HepG2 (cell line): ENCODE measurements around the gene USP34. TPM values are rescaled to one million over a fixed set of nuclear protein-coding genes. Genes with fewer than 3 reads are reported as not detected.

ENCODE experiments used
- ATAC-seq: fragments of 200-7000 bp; cut with Tn5 transposase; 3 replicates; pipeline ENCODE4 v1.9.1; 2020; ENCODE audit warnings: mild to moderate bottlenecking, moderate library complexity
- BruUV-seq: library from RNA; stranded (reverse); fragments of 400-500 nt; replicated peaks from 2 replicates; lab custom pipeline; 2021; lab: Mats Ljungman, UMichigan
- CTCF ChIA-PET: fragments of 300-600 bp; formaldehyde crosslinking; extraction: SDS; loops from one replicate; lab custom pipeline; 2021; ENCODE audit warnings: low total read pairs, inconsistent platforms, low intra/inter-chr PET ratio; lab: Yijun Ruan, JAX
- POLR2A ChIA-PET: fragments of 350-600 bp; sonication (Branson Sonifier 250); formaldehyde crosslinking; loops from one replicate; lab custom pipeline; 2020; ENCODE audit warnings: antibody characterized with exemption, inconsistent platforms; lab: Yijun Ruan, JAX
- DNase-seq: peaks from one replicate; pipeline ENCODE4 v3.0.0-alpha.2; 2015; ENCODE audit warnings: low spot score
- FAIRE-seq: peaks from 3 replicates; lab custom pipeline; 2011; peaks lifted over from hg19 to GRCh38; lab: Jason Lieb, UNC
- H2AFZ ChIP-seq: one replicate; pipeline ENCODE4 v1.6.1; 2011; ENCODE audit warnings: low read length, inconsistent platforms
- H3K27ac ChIP-seq: fragments of 300-600 bp; 3 replicates; pipeline ENCODE4 v1.8.0; 2011; ENCODE audit warnings: mixed run types, mild to moderate bottlenecking, mixed read lengths, low read length, inconsistent platforms; ENCODE audit not compliant: insufficient read depth; ENCODE audit errors: extremely low read length
- H3K27me3 ChIP-seq, 2 experiments: fragments of 200-600 bp in 1 of 2; 2 replicates in 1 of 2; 3 replicates in 1 of 2; pipeline versions ENCODE4 v1.6.0 to v1.8.0; 2011; ENCODE audit warnings: low read length in 2 of 2, mild to moderate bottlenecking in 2 of 2, moderate library complexity in 2 of 2, inconsistent platforms in 1 of 2; ENCODE audit not compliant: insufficient read depth in 2 of 2, control insufficient read depth in 1 of 2
- H3K36me3 ChIP-seq, 2 experiments: fragments of 200-600 bp in 1 of 2; replicated peaks in 1 of 2; 2 replicates in 1 of 2; 3 replicates in 1 of 2; pipeline versions ENCODE4 v1.5.1 to v1.8.0; 2011; ENCODE audit warnings: low read length in 2 of 2, inconsistent platforms in 1 of 2; ENCODE audit not compliant: insufficient read depth in 2 of 2, control insufficient read depth in 1 of 2
- H3K4me1 ChIP-seq: 2 replicates; pipeline ENCODE4 v1.5.1; 2012; ENCODE audit warnings: low read length, inconsistent platforms; ENCODE audit not compliant: insufficient read depth
- H3K4me2 ChIP-seq: 2 replicates; pipeline ENCODE4 v1.6.0; 2011; ENCODE audit warnings: low read depth, low read length, inconsistent platforms
- H3K4me3 ChIP-seq, 3 experiments: fragments of 200-600 bp in 1 of 3; sonication (generic), shearing (Covaris generic) in 1 of 3; replicated peaks in 1 of 3; 2 replicates each; pipeline ENCODE4 v1.5.1; 2011 to 2016; ENCODE audit warnings: low read length in 3 of 3, inconsistent platforms in 2 of 3, low read depth in 2 of 3, mild to moderate bottlenecking in 2 of 3, control low read depth in 1 of 3, mixed read lengths in 1 of 3; ENCODE audit not compliant: insufficient read depth in 1 of 3
- H3K79me2 ChIP-seq: one replicate; pipeline ENCODE4 v1.6.1; 2011; ENCODE audit warnings: low read length, inconsistent platforms; ENCODE audit not compliant: insufficient read depth
- H3K9ac ChIP-seq: 2 replicates; pipeline ENCODE4 v1.6.0; 2011; ENCODE audit warnings: mild to moderate bottlenecking, low read depth, low read length, inconsistent platforms; ENCODE audit not compliant: insufficient read depth
- H3K9me3 ChIP-seq: 2 replicates; pipeline ENCODE4 v1.5.1; 2012; ENCODE audit warnings: mild to moderate bottlenecking, low read length
- H4K20me1 ChIP-seq: 2 replicates; pipeline ENCODE4 v1.6.0; 2011; ENCODE audit warnings: inconsistent platforms, mild to moderate bottlenecking, low read length, moderate library complexity; ENCODE audit not compliant: insufficient read depth
- CBX5 ChIP-seq: sonication (generic); formaldehyde crosslinking; IDR thresholded peaks from 2 replicates; pipeline ENCODE4 v1.4.0; 2020; ENCODE audit warnings: missing genetic modification reagents, borderline replicate concordance
- SNAI1 ChIP-seq: sonication (generic); formaldehyde crosslinking; IDR thresholded peaks from 2 replicates; pipeline ENCODE4 v1.5.0; 2020; ENCODE audit warnings: mild to moderate bottlenecking, missing genetic modification reagents, borderline replicate concordance
- SP5 ChIP-seq: IDR thresholded peaks from 2 replicates; pipeline ENCODE4 v1.6.1; 2016; ENCODE audit warnings: low read depth, borderline replicate concordance
- ZNF264 ChIP-seq: sonication (generic); formaldehyde crosslinking; IDR thresholded peaks from 2 replicates; pipeline ENCODE4 v1.4.0; 2020; ENCODE audit warnings: missing genetic modification reagents
- ZNF547 ChIP-seq: sonication (generic); formaldehyde crosslinking; IDR thresholded peaks from 2 replicates; pipeline ENCODE4 v1.5.1; 2020; ENCODE audit warnings: mild to moderate bottlenecking, missing genetic modification reagents
- ZNF878 ChIP-seq: sonication (generic); formaldehyde crosslinking; IDR thresholded peaks from 2 replicates; pipeline ENCODE4 v1.8.1; 2023; ENCODE audit warnings: mild to moderate bottlenecking, missing genetic modification reagents, moderate library complexity
- WGBS: methylation state at CpG from one replicate; pipeline ENCODE4 v1.1.6; 2017; ENCODE audit warnings: low lambda C conversion rate; 5-methylcytosine and 5-hydroxymethylcytosine counted together
- in situ Hi-C: cut with HindIII; loops from 2 replicates; pipeline ENCODE4 v1.10.0; 2017; ENCODE audit warnings: low pct_unique_long_range_greater_than_20kb; ENCODE audit not compliant: extremely low pct_ligation_motif_present
- intact Hi-C: fragments of 100-400 bp; cut with micrococcal nuclease; formaldehyde crosslinking; loops from one replicate; pipeline ENCODE4 v1.10.0; 2022; ENCODE audit not compliant: unreplicated experiment
- polyA plus RNA-seq, 8 experiments: library from polyadenylated mRNA; depleted of rRNA in 3 of 8; stranded (reverse) in 7 of 8; unstranded in 1 of 8; fragments of >200 nt; fragmentation: Illumina TruSeq in 4 of 8; extraction: Trizol in 4 of 8; gene quantifications; 2 replicates each; pipeline versions ENCODE4 v1.2.1 to v1.2.3, GENCODE V29; 2011 to 2016; ENCODE audit warnings: low read depth in 4 of 8, missing spikeins in 1 of 8, mixed read lengths in 1 of 8; ENCODE audit not compliant: insufficient read depth in 1 of 8
- total RNA-seq, 5 experiments: library from RNA; depleted of rRNA; stranded (reverse); fragments of >200 nt; fragmentation: Illumina TruSeq; extraction: Trizol; gene quantifications; 2 replicates each; pipeline ENCODE4 v1.2.3, GENCODE V29; 2016; ENCODE audit warnings: low read depth in 1 of 5
- TF ChIP-seq, protein P1 (sequence below): sonication (generic); formaldehyde crosslinking; IDR thresholded peaks from 2 replicates; pipeline ENCODE4 v1.4.0; 2020; ENCODE audit warnings: missing genetic modification reagents
- TF ChIP-seq, protein P2 (sequence below): sonication (generic); formaldehyde crosslinking; IDR thresholded peaks from 2 replicates; pipeline ENCODE4 v1.5.1; 2020; ENCODE audit warnings: missing genetic modification reagents, mild to moderate bottlenecking, borderline replicate concordance
- TF ChIP-seq, protein P3 (sequence below): sonication (generic); formaldehyde crosslinking; IDR thresholded peaks from 2 replicates; pipeline ENCODE4 v1.5.0; 2020; ENCODE audit warnings: mild to moderate bottlenecking, missing genetic modification reagents, moderate library complexity

USP34 gene
- total and polyA plus RNA-seq, 2 of the 13 experiments (the other 11 are each of a cell fraction or from before 2014, with no cell fraction given) = 99.2 to 100 TPM

DNA sequence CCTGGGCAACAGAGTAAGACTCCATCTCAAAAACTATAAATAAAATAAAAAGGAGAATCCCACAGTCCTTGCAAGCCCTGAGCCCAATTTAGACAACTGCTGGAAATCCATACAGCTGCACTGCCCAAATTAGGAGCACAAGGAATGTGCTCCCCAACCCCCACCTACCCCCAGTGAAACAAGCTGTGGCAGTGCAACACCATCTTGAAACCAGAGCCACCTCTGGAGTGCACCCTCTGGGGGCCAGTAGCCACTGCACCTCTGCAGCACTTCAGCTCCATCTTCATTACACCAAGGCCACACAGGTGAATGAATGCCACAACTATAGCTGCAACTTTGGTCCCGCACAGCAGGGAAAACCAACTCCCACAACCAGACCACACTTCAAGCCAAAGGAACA, 37.3 kb downstream of the USP34 start:
- intact Hi-C loops = no loop called here
- Histone ChIP-seq H3K9me3 (0 out of 2 replicates have a peak, but pooled peaks cover 5% of the 10 kb centered on the region), H3K27me3 (no peaks in the 10 kb centered on the region), H2AFZ (no peak overlapping the region), H3K4me3 (no peak overlapping the region), H3K36me3 (peaks cover 0 to 1% of the 10 kb centered on the region in 2 experiments; a peak in 1 of 5 replicates), H3K4me1 (peaks cover 72% of the 10 kb centered on the region), H4K20me1 (peaks cover 80% of the 10 kb centered on the region), H3K79me2 (peaks cover 90% of the 10 kb centered on the region), H3K27ac (no peak overlapping the region), H3K9ac (no peak overlapping the region), H3K4me2 (no peak overlapping the region)
- POLR2A ChIA-PET = interaction anchor here (0.7 kb wide), 1 partner anchor 103 kb away, joined by 3 read pairs; no protein-coding TSS in a partner anchor
- FAIRE-seq (no peak), DNase-seq (no peak), ATAC-seq (peak; percentile 59)
- CTCF ChIA-PET = no interaction called here
- BruUV-seq = no TSS peak
- 90% methylated on average over 1 of the region's 1 CpG for WGBS
- in situ Hi-C loops = no loop called here
- TF ChIP-seq SP5 = no peak
- TF ChIP-seq SNAI1 (CRISPR knock-in tag) = no peak
- TF ChIP-seq CBX5 (CRISPR knock-in tag) = no peak
- TF ChIP-seq, protein P1, sequence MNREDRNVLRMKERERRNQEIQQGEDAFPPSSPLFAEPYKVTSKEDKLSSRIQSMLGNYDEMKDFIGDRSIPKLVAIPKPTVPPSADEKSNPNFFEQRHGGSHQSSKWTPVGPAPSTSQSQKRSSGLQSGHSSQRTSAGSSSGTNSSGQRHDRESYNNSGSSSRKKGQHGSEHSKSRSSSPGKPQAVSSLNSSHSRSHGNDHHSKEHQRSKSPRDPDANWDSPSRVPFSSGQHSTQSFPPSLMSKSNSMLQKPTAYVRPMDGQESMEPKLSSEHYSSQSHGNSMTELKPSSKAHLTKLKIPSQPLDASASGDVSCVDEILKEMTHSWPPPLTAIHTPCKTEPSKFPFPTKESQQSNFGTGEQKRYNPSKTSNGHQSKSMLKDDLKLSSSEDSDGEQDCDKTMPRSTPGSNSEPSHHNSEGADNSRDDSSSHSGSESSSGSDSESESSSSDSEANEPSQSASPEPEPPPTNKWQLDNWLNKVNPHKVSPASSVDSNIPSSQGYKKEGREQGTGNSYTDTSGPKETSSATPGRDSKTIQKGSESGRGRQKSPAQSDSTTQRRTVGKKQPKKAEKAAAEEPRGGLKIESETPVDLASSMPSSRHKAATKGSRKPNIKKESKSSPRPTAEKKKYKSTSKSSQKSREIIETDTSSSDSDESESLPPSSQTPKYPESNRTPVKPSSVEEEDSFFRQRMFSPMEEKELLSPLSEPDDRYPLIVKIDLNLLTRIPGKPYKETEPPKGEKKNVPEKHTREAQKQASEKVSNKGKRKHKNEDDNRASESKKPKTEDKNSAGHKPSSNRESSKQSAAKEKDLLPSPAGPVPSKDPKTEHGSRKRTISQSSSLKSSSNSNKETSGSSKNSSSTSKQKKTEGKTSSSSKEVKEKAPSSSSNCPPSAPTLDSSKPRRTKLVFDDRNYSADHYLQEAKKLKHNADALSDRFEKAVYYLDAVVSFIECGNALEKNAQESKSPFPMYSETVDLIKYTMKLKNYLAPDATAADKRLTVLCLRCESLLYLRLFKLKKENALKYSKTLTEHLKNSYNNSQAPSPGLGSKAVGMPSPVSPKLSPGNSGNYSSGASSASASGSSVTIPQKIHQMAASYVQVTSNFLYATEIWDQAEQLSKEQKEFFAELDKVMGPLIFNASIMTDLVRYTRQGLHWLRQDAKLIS (CRISPR knock-in tag) = no peak
- 0 out of 2 replicates have a peak, but pooled peaks have one; percentile 10 for TF ChIP-seq ZNF547
- TF ChIP-seq, protein P2, sequence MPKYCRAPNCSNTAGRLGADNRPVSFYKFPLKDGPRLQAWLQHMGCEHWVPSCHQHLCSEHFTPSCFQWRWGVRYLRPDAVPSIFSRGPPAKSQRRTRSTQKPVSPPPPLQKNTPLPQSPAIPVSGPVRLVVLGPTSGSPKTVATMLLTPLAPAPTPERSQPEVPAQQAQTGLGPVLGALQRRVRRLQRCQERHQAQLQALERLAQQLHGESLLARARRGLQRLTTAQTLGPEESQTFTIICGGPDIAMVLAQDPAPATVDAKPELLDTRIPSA = no peak
- TF ChIP-seq, protein P3, sequence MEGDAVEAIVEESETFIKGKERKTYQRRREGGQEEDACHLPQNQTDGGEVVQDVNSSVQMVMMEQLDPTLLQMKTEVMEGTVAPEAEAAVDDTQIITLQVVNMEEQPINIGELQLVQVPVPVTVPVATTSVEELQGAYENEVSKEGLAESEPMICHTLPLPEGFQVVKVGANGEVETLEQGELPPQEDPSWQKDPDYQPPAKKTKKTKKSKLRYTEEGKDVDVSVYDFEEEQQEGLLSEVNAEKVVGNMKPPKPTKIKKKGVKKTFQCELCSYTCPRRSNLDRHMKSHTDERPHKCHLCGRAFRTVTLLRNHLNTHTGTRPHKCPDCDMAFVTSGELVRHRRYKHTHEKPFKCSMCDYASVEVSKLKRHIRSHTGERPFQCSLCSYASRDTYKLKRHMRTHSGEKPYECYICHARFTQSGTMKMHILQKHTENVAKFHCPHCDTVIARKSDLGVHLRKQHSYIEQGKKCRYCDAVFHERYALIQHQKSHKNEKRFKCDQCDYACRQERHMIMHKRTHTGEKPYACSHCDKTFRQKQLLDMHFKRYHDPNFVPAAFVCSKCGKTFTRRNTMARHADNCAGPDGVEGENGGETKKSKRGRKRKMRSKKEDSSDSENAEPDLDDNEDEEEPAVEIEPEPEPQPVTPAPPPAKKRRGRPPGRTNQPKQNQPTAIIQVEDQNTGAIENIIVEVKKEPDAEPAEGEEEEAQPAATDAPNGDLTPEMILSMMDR (CRISPR knock-in tag) = 0 out of 2 replicates have a peak, but pooled peaks have one; percentile 12
- TF ChIP-seq ZNF878 (CRISPR knock-in tag) = no peak
- TF ChIP-seq ZNF264 = no peak
